ENCODE data around the gene CDH13.

The CDH13 gene

GRCh38 chr16:82694239-82694874, 67.6 kb downstream of the CDH13 start:
- no peak overlapping the region for H3K27ac ChIP-seq (ENCODE audit: low read length)

GRCh38 chr16:82695806-82696205, 69.0 kb downstream of the CDH13 start:
- no peaks in the 10 kb centered on the region for H3K79me2 ChIP-seq (ENCODE audit: insufficient read depth, low read length)
- H3K4me2 ChIP-seq (ENCODE audit: insufficient read depth, low read length): no peak overlapping the region
- H3K4me3 ChIP-seq (ENCODE audit: low read depth in 1 of 2, low read length in 2 of 2): no peak overlapping the region
- ATAC-seq (ENCODE audit: insufficient read depth, low read depth): no peak
- TF ChIP-seq EZH2 (IDR thresholded peaks at IDR 0.05; ENCODE audit: borderline replicate concordance, low read depth, low read length, severe bottlenecking) (no peak), CTCF (IDR thresholded peaks at IDR 0.05; ENCODE audit: borderline replicate concordance, extremely low read depth, low read length, poor library complexity, severe bottlenecking) (no peak)
- H3K27me3 ChIP-seq (ENCODE audit: insufficient read depth, low read length, poor library complexity): peaks cover 3% of the 10 kb centered on the region
- H3K36me3 ChIP-seq (ENCODE audit: insufficient read depth, low read length): no peaks in the 10 kb centered on the region
- H3K9ac ChIP-seq (ENCODE audit: low read depth, low read length): no peak overlapping the region
- no peaks in the 10 kb centered on the region for H4K20me1 ChIP-seq (ENCODE audit: insufficient read depth, low read length)
- no peak overlapping the region for H2AFZ ChIP-seq (ENCODE audit: low read depth, low read length)
- no peaks in the 10 kb centered on the region for H3K4me1 ChIP-seq (ENCODE audit: insufficient read depth, low read length)
- H3K27ac ChIP-seq (ENCODE audit: low read length): no peak overlapping the region
- no peaks in the 10 kb centered on the region for H3K9me3 ChIP-seq (ENCODE audit: insufficient read depth, low read length, severe bottlenecking)
- DNase-seq: no peak

More at GRCh38 chr16:82694239-82694874, 67.6 kb downstream of the CDH13 start:
- Histone ChIP-seq H3K9ac (ENCODE audit: low read depth, low read length) (no peak overlapping the region), H3K4me2 (ENCODE audit: insufficient read depth, low read length) (no peak overlapping the region), H3K27me3 (ENCODE audit: insufficient read depth, low read length, poor library complexity) (peaks cover 3% of the 10 kb centered on the region), H3K9me3 (ENCODE audit: insufficient read depth, low read length, severe bottlenecking) (no peaks in the 10 kb centered on the region), H3K36me3 (ENCODE audit: insufficient read depth, low read length) (no peaks in the 10 kb centered on the region), H2AFZ (ENCODE audit: low read depth, low read length) (no peak overlapping the region), H3K4me1 (ENCODE audit: insufficient read depth, low read length) (no peaks in the 10 kb centered on the region), H4K20me1 (ENCODE audit: insufficient read depth, low read length) (no peaks in the 10 kb centered on the region), H3K4me3 (ENCODE audit: low read depth in 1 of 2, low read length in 2 of 2) (no peak overlapping the region), H3K79me2 (ENCODE audit: insufficient read depth, low read length) (no peaks in the 10 kb centered on the region)
- ATAC-seq (ENCODE audit: insufficient read depth, low read depth) (no peak), DNase-seq (no peak)
- TF ChIP-seq EZH2 (IDR thresholded peaks at IDR 0.05; ENCODE audit: borderline replicate concordance, low read depth, low read length, severe bottlenecking) (no peak), CTCF (IDR thresholded peaks at IDR 0.05; ENCODE audit: borderline replicate concordance, extremely low read depth, low read length, poor library complexity, severe bottlenecking) (no peak)

- no peak overlapping the region for H3K9ac ChIP-seq (ENCODE audit: low read depth, low read length)
- no peaks in the 10 kb centered on the region for H3K4me1 ChIP-seq (ENCODE audit: insufficient read depth, low read length)
- H3K79me2 ChIP-seq (ENCODE audit: insufficient read depth, low read length): no peaks in the 10 kb centered on the region
- ATAC-seq (ENCODE audit: insufficient read depth, low read depth): no peak
- no peak for DNase-seq
- H2AFZ ChIP-seq (ENCODE audit: low read depth, low read length): no peak overlapping the region
- H3K27me3 ChIP-seq (ENCODE audit: insufficient read depth, low read length, poor library complexity): peaks cover 13% of the 10 kb centered on the region
- H3K4me3 ChIP-seq (ENCODE audit: low read depth in 1 of 2, low read length in 2 of 2): no peak overlapping the region
- no peak overlapping the region for H3K27ac ChIP-seq (ENCODE audit: low read length)
- no peaks in the 10 kb centered on the region for H3K36me3 ChIP-seq (ENCODE audit: insufficient read depth, low read length)
- no peaks in the 10 kb centered on the region for H4K20me1 ChIP-seq (ENCODE audit: insufficient read depth, low read length)
- H3K4me2 ChIP-seq (ENCODE audit: insufficient read depth, low read length): no peak overlapping the region
- H3K9me3 ChIP-seq (ENCODE audit: insufficient read depth, low read length, severe bottlenecking): no peaks in the 10 kb centered on the region
- TF ChIP-seq EZH2 (IDR thresholded peaks at IDR 0.05; ENCODE audit: borderline replicate concordance, low read depth, low read length, severe bottlenecking) (no peak), CTCF (IDR thresholded peaks at IDR 0.05; ENCODE audit: borderline replicate concordance, extremely low read depth, low read length, poor library complexity, severe bottlenecking) (no peak)
Measured at GRCh38 chr16:82699260-82699659, 72.5 kb downstream of the CDH13 start.
